Activated naive CD8-positive, alpha-beta T cell (primary cell): Measurements from ENCODE around the gene SLC46A1.

Experiments used
- H3K27ac Mint-ChIP-seq: one replicate; pipeline ENCODE4 v1.8.0; 2021; ENCODE audit warnings: mixed read lengths
- H3K27me3 Mint-ChIP-seq: one replicate; pipeline ENCODE4 v1.8.0; 2021; ENCODE audit warnings: mixed read lengths
- H3K36me3 Mint-ChIP-seq: one replicate; pipeline ENCODE4 v1.8.0; 2021; ENCODE audit warnings: mixed read lengths
- H3K4me1 Mint-ChIP-seq: one replicate; pipeline ENCODE4 v1.8.0; 2021; ENCODE audit warnings: low read depth, mixed read lengths
- H3K4me3 Mint-ChIP-seq: one replicate; pipeline ENCODE4 v1.8.0; 2021; ENCODE audit warnings: mild to moderate bottlenecking, mixed read lengths
- H3K9me3 Mint-ChIP-seq: one replicate; pipeline ENCODE4 v1.8.0; 2021; ENCODE audit warnings: low read depth, mixed read lengths

SLC46A1 gene

DNA sequence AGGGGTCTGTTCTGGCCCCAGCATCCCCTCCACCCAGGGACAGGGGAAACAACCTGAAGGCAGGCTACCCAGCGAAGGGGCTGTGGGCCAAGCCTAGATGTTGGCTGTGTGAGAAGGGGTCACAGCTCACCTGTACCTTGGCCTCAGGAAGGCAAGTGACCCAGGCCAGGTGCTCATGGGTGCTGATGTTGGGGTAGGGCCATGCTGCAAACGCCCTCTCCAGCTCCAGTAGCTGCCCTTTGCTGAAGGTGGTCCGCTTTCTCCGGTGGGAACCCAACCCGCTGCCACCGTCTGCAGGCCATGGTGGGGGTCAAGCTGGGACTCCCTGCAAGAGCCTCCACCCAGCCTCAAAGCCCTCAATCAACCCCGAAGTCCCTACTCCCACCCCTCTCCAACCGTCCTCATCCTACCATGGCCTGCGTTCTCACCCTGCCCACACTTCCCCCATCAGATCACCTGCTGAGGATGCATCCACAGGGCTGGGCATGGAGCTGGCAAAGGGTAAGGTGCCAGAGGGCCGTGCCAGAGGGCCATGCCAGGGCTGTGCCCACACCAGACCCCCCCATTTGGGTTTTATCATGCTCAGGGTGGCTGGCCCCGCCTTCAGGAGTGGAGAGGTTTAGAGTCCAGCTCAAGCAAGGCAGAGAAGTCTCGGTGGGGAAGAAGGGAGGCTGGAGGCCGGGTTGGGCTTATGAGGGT, 41.2 kb downstream of the SLC46A1 start, which contains the start of gene SEBOX:
Gene SEBOX, minus strand, starts transcription at position 535 of the 699 bp plus-strand sequence. Its CDS starts 48 bp downstream, at position 487.
- no peaks in the 10 kb centered on the region for H3K36me3 Mint-ChIP-seq
- H3K27me3 Mint-ChIP-seq = no peaks in the 10 kb centered on the region
- no peak within 1 kb of the TSS for H3K4me3 Mint-ChIP-seq
- no peaks in the 10 kb centered on the region for H3K4me1 Mint-ChIP-seq
- no peaks in the 10 kb centered on the region for H3K9me3 Mint-ChIP-seq
- no peak within 1 kb of the TSS for H3K27ac Mint-ChIP-seq

DNA sequence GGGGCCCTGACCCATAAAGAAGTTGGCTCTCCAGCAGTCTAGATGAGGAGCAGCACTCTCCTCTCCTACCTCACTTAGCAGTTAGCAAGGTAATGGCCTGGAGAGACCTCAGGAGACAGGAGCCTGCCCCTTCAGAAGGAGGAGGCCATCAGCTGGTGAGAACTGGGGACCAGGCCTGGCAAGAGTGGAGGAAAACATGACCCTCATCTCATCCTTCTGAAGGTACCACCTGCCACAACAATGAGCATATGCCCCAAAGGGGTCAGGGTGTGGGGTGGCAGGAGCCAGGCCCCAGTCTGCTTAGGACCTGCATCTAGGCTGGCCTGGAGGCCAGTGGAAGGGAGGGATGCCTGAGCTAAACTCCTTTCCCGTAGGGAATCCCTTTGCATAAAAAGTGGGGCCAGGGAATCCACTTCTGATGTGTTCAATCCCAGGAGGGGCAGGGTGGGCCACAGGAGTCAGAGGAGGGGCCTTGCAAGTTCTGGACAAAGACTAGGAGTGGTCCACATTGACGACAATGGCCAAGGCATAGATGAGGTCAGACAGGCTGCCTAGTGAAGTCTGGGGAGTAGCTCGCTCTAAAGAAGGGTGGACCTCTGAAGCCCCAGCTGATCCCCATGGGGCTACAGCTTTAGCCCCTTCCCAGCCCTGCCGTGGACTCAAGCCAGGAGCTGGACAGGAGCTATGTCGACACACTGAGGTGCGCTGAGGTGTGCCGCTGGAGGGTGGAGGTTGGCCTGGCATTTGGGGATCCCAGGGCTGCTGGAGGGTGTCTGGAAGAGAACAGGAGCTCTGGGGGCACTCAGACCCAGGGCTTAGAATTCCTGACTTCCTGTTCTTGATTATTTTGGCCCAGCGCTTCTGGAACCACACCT, 42.0 kb downstream of the SLC46A1 start:
- no peaks in the 10 kb centered on the region for H3K9me3 Mint-ChIP-seq
- H3K4me1 Mint-ChIP-seq = no peaks in the 10 kb centered on the region
- H3K27me3 Mint-ChIP-seq = no peaks in the 10 kb centered on the region
- no peak overlapping the region for H3K27ac Mint-ChIP-seq
- H3K4me3 Mint-ChIP-seq = no peak overlapping the region
- H3K36me3 Mint-ChIP-seq = no peaks in the 10 kb centered on the region

DNA sequence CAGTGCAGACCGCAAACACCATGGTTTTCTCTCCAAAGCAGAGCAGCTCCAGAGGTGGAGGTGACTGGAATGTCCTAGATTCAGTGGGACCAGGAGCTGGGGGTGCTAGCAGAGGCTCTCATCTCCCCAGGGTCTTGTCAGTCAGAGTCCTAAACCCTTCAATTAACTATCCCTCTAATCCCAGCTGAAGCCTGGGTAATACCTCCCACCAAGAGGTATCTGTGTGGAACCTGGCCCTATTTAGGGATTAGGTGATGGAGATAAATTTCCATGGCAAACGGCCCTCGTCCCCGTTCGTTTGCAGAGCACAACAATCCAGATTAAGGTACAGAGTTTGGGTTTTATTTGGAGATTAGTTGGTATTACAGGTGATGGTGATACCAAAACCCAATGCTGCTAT, 42.8 kb downstream of the SLC46A1 start:
- H3K27me3 Mint-ChIP-seq = no peaks in the 10 kb centered on the region
- no peak overlapping the region for H3K27ac Mint-ChIP-seq
- H3K36me3 Mint-ChIP-seq = no peaks in the 10 kb centered on the region
- no peak overlapping the region for H3K4me3 Mint-ChIP-seq
- H3K4me1 Mint-ChIP-seq = peaks cover 4% of the 10 kb centered on the region
- H3K9me3 Mint-ChIP-seq = no peaks in the 10 kb centered on the region

DNA sequence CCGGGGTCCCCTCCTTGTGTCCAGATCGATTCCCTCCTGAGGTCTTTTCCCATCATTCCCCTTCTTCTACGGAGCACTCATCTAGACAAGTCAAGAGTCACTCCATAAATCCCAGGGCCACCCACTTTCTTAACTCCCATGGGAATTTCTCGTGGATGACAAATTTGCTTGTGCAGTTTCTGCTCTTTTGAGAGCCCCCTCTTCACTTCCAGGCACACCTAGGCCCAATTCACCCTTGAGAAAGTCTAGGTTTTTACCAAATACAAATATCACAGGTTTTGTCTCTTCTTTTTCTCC, 48.2 kb downstream of the SLC46A1 start:
- Mint-ChIP-seq H3K36me3 (no peaks in the 10 kb centered on the region), H3K9me3 (no peaks in the 10 kb centered on the region), H3K27ac (peak overlapping the region; percentile 91), H3K4me1 (peaks cover 27% of the 10 kb centered on the region), H3K27me3 (no peaks in the 10 kb centered on the region), H3K4me3 (peak overlapping the region; percentile 97)

DNA sequence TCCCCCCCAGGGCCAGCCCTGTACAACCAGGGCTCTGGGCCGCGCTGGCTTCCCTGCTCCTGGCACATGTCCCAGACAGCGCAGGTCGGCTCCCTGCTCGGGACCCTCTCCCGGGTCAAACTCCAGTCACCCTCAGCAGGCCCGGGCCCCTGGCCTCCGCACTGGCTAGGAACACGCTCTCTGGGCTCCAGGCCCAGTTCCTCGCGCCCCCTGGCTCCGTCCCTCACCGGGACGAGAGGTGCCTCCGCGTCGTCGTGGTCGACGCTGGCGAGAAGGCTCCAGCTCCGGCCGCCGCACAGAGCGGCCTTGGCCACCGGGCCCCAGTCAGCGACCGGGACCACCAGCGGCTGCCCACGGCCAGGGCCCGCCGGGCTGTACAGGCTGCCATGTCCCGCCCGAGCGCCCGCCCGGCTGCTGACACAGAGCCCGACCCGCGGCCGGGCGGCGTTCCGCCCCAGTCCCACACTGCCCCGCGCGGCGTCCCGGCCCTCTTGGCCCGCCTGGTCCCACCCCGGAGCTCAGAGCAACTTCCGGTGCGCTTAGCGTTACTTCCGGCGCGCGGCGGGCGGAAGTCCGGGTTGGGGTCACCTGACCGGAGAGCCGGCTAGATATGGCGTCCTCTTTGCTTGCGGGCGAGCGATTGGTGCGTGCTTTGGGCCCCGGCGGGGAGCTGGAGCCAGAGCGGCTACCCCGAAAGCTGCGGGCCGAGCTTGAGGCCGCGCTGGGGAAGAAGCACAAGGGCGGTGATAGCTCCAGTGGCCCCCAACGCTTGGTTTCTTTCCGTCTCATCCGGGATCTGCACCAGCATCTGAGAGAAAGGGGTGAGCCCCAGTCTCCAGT, 48.7 kb downstream of the SLC46A1 start, which contains the start of gene POLDIP2:
Gene POLDIP2, minus strand, starts transcription at position 467 of the 840 bp plus-strand sequence. Its CDS starts 79 bp downstream, at position 388.
- peak within 1 kb of the TSS; percentile 91 for H3K27ac Mint-ChIP-seq
- no peaks in the 10 kb centered on the region for H3K9me3 Mint-ChIP-seq
- H3K4me3 Mint-ChIP-seq = peak within 1 kb of the TSS; percentile 97
- no peaks in the 10 kb centered on the region for H3K36me3 Mint-ChIP-seq
- peaks cover 27% of the 10 kb centered on the region for H3K4me1 Mint-ChIP-seq
- H3K27me3 Mint-ChIP-seq = no peaks in the 10 kb centered on the region

DNA sequence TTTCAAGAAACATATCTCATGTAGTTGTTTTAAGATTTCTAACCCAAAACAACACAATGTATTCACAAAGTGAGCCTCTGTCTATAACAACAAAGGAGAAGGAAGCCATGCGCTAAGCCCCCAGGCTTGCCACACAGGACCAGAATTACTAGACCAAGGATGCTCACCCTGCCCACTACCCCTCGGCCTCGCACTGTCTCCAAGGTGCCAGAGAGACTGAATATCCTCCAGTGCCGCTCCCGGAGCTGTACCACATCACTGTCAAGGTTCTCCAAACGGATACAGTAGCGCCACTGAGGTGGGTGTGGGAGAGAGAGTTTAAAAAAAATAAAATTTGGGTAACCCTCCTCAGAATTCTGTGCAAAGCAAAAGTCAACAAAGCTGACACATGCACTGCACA, 55.7 kb downstream of the SLC46A1 start:
- Mint-ChIP-seq H3K36me3 (no peaks in the 10 kb centered on the region), H3K27me3 (no peaks in the 10 kb centered on the region)

DNA sequence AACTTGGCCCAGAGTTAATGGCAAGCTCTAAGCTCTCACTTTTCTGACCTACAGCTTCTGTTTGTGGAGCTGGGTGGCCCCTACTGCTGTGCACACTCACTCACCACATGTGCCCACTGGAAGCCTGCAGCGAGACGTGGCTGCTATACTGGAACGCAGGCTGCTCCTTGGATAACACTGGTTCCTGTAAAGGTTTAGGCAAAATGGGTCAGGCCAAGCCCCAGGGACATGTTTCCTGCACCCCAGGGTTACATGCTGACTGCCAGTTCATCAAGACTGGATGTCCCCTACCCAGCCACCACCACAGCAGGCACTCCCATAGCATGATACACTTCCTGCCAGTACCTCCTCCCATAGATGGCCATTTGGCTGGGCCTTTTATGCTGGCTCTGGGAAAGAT, 57.0 kb downstream of the SLC46A1 start:
- H3K36me3 Mint-ChIP-seq = no peaks in the 10 kb centered on the region
- no peaks in the 10 kb centered on the region for H3K27me3 Mint-ChIP-seq
- no peaks in the 10 kb centered on the region for H3K9me3 Mint-ChIP-seq
- no peak overlapping the region for H3K27ac Mint-ChIP-seq
- no peaks in the 10 kb centered on the region for H3K4me1 Mint-ChIP-seq
- no peak overlapping the region for H3K4me3 Mint-ChIP-seq

More for the DNA sequence above, 55.7 kb downstream of the SLC46A1 start:
- Mint-ChIP-seq H3K4me3 (no peak overlapping the region), H3K4me1 (peaks cover 5% of the 10 kb centered on the region), H3K9me3 (no peaks in the 10 kb centered on the region), H3K27ac (no peak overlapping the region)

DNA sequence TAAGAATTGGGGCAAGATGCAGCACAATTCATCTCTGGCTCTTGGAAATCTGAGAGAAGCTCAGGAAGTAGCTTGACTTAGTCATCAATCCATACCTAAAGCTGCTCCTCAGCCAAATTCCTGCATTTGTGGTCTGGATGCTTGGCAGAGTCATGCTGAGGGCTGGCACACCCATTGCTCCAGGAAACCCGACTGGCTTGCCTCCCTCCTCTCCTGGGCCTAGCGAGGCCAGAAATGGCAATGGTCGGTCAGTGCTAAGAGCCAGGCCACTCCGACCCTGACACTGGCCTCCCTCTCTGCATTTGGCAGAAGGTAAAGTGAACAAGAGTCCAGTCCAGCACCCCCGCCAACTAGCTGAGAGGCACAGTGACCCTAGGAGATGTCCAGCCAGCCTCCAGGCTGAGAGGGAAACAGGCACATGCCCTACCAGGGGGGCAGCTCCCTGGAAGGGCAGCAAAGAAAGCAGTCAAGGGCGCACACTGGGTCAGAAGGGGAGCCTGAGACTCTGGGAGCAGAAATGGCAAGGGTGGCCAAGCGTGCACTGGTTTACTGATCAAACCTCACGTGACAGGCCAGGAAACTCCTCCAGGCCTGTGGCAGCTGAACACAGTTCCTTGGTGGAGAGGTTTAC, 58.6 kb downstream of the SLC46A1 start:
- Mint-ChIP-seq H3K4me1 (peaks cover 4% of the 10 kb centered on the region), H3K9me3 (no peaks in the 10 kb centered on the region), H3K36me3 (no peaks in the 10 kb centered on the region), H3K27ac (no peak overlapping the region), H3K4me3 (no peak overlapping the region), H3K27me3 (no peaks in the 10 kb centered on the region)

DNA sequence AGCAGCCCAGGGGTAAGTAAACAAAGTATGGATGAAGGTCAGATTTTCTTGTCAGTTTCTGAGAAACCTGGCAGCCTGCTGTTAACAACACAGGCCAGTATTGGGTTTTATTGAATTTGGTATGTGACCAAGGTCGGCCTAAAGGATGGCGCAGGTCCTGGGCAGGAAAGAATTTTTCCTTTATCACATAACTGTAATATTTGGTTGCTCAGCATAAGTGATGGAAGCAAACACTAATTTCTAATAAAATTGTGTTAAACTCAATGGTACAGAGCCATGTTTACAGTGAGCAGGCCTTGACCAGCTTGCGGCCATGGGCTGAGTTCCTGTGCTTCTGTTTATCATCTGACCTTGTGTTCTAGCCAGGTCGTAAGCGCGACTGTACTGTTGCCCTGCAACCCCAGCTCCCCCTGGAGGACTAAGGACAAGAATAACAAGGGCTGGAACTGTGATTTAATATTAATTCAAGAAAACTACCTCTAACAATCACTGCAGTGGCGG, 59.2 kb downstream of the SLC46A1 start:
- Mint-ChIP-seq H3K4me3 (no peak overlapping the region), H3K27me3 (no peaks in the 10 kb centered on the region), H3K27ac (no peak overlapping the region), H3K9me3 (no peaks in the 10 kb centered on the region), H3K36me3 (no peaks in the 10 kb centered on the region), H3K4me1 (peaks cover 4% of the 10 kb centered on the region)

DNA sequence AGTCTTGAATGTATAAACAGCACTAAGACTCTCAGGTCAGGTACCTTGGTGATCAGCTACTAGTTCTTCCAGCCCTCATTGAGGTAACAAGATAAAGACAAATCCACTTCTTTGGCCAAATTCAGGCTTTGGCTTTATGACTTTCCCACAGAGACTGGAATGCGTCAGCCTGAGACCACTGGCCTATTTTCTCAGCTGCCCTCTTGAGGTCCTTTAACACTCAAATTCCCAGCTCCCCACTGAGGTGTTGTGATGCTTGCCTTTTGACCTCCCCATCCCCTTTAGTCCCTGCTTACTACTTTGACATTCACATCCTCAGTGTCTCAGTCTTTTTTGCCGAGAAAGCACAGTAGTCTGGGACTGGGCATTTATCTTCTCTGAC, 59.8 kb downstream of the SLC46A1 start:
- H3K27me3 Mint-ChIP-seq = no peaks in the 10 kb centered on the region
- H3K4me3 Mint-ChIP-seq = no peak overlapping the region
- no peak overlapping the region for H3K27ac Mint-ChIP-seq
- H3K36me3 Mint-ChIP-seq = no peaks in the 10 kb centered on the region
- peaks cover 4% of the 10 kb centered on the region for H3K4me1 Mint-ChIP-seq
- H3K9me3 Mint-ChIP-seq = no peaks in the 10 kb centered on the region

DNA sequence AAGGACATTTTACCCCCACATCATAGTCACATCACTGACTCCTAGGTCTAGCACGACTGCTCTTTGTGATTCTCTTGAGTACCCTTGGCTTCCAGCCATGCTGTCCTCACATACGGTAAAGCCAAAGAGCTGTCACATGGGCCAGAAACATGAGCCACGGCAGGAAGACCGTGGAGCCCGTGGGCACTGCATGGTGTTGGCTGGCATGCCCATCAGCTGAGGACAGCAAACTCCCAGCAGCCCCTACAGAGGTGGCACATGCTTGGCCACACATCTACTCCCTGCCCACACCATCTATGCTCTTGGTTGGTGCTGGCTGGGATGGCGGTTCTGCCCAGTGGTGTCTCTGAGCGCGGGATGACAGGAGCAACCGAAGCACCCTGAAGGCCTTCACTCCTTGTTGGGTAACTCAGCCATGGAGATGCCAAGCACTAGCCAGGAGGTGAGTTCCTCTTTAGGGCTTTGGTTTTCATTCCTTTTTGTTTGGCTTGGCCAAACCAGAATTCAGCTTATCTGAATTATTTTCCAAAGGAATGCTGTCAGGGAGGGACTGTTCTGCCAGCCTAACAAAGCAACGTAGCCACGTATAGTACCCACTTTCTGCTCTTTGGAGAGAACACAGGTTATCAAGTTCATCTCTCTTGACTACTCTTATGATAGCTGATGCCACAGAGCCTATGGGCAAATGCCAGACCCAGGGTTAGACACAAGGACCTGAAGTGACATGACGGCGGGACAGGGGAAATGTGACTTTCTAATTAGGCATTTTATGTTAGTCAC, 60.4 kb downstream of the SLC46A1 start:
- H3K27ac Mint-ChIP-seq = no peak overlapping the region
- H3K27me3 Mint-ChIP-seq = no peaks in the 10 kb centered on the region
- peaks cover 4% of the 10 kb centered on the region for H3K4me1 Mint-ChIP-seq
- no peaks in the 10 kb centered on the region for H3K9me3 Mint-ChIP-seq
- no peak overlapping the region for H3K4me3 Mint-ChIP-seq
- H3K36me3 Mint-ChIP-seq = no peaks in the 10 kb centered on the region
